Cardiac septum (tissue), 1 donor: ENCODE data around the gene NARS2. TPM values are rescaled to one million over a fixed set of nuclear protein-coding genes. Genes with fewer than 3 reads are reported as not detected.

Experiments
- DNase-seq: peaks from one replicate; pipeline ENCODE4 v3.0.0-alpha.2; 2020; ENCODE audit warnings: low spot score
- intact Hi-C: fragments of 100-400 bp; cut with DNase I; formaldehyde crosslinking; loops from one replicate; pipeline ENCODE4 v1.14.0; 2022
- total RNA-seq: library from RNA; stranded (reverse); fragmentation: NEBNext Ultra II Directional; extraction: Animal tissue kit (Norgen Biotek cat#: 25700); gene quantifications from one replicate; pipeline ENCODE4 v1.2.1, GENCODE V29; 2021
- donor health status: DM: no; HTN: no; CAD: no.

NARS2 gene
- total RNA-seq, 1 donor from 2014 or later, result 9.9 TPM

GRCh38 chr11:78457448-78457847 lies 117.2 kb downstream of the NARS2 start:
- no peak for DNase-seq

GRCh38 chr11:78453140-78453935 lies 121.3 kb downstream of the NARS2 start:
- intact Hi-C loops, result no loop called here
- no peak for DNase-seq

More at GRCh38 chr11:78457448-78457847, 117.2 kb downstream of the NARS2 start:
- intact Hi-C loops, result no loop called here

GRCh38 chr11:78451371-78452150 lies 123.1 kb downstream of the NARS2 start:
- no peak for DNase-seq
- intact Hi-C loops, result no loop called here

GRCh38 chr11:78450866-78451265 lies 123.8 kb downstream of the NARS2 start:
- DNase-seq, result no peak
- intact Hi-C loops, result no loop called here

GRCh38 chr11:78449866-78450265 lies 124.8 kb downstream of the NARS2 start:
- intact Hi-C loops, result no loop called here
- no peak for DNase-seq

GRCh38 chr11:78446210-78446609 lies 128.5 kb downstream of the NARS2 start:
- no peak for DNase-seq
- intact Hi-C loops, result no loop called here

- DNase-seq, result no peak
- intact Hi-C loops, result no loop called here
Observed at GRCh38 chr11:78444726-78445125, 129.9 kb downstream of the NARS2 start.

GRCh38 chr11:78441956-78442355 lies 132.7 kb downstream of the NARS2 start:
- DNase-seq, result no peak
- intact Hi-C loops, result no loop called here

GRCh38 chr11:78438298-78438975 lies 136.2 kb downstream of the NARS2 start:
- DNase-seq, result no peak
- intact Hi-C loops, result no loop called here

- no peak for DNase-seq
- intact Hi-C loops, result no loop called here
Observed at GRCh38 chr11:78432956-78433355, 141.7 kb downstream of the NARS2 start.

GRCh38 chr11:78432058-78432515 lies 142.6 kb downstream of the NARS2 start:
- no peak for DNase-seq
- intact Hi-C loops, result no loop called here

GRCh38 chr11:78429660-78430059 lies 145.0 kb downstream of the NARS2 start:
- no peak for DNase-seq
- intact Hi-C loops, result no loop called here

- intact Hi-C loops, result no loop called here
- DNase-seq, result no peak
Observed at GRCh38 chr11:78429209-78429608, 145.5 kb downstream of the NARS2 start.

GRCh38 chr11:78428773-78429172 lies 145.9 kb downstream of the NARS2 start:
- intact Hi-C loops, result no loop called here
- no peak for DNase-seq

GRCh38 chr11:78428266-78428636 lies 146.4 kb downstream of the NARS2 start:
- DNase-seq, result no peak
- intact Hi-C loops, result no loop called here

- no peak for DNase-seq
- intact Hi-C loops, result no loop called here
Observed at GRCh38 chr11:78427615-78428265, 146.9 kb downstream of the NARS2 start.

GRCh38 chr11:78426845-78427244 lies 147.8 kb downstream of the NARS2 start:
- intact Hi-C loops, result no loop called here
- DNase-seq, result no peak

- intact Hi-C loops, result no loop called here
- DNase-seq, result no peak
Observed at GRCh38 chr11:78425399-78426070, 149.1 kb downstream of the NARS2 start.
